ENCODE results near the gene MIEF2.
"Not testable (repeated sequence)": the region's sequence is repeated elsewhere in the genome, so short reads cannot be mapped to it uniquely, and the experiment has no call there.

Gene MIEF2

GRCh38 chr17:18260332-18261145 lies at the start of gene MIEF2:
MIEF2 (plus strand) TSS chr17:18260662; CDS start chr17:18262721, 2,059 bp downstream.
- peak; percentile 60 to 83 for DNase-seq

- no peak for DNase-seq
These were observed 46.7 kb upstream of the MIEF2 start for GRCh38 chr17:18213666-18214270.

GRCh38 chr17:18216906-18217305 lies 43.6 kb upstream of the MIEF2 start:
- not testable (repeated sequence) for DNase-seq

GRCh38 chr17:18217412-18218015 lies 42.9 kb upstream of the MIEF2 start:
- DNase-seq = no peak

- DNase-seq = no peak
These were observed 41.6 kb upstream of the MIEF2 start for GRCh38 chr17:18218756-18219415.

GRCh38 chr17:18224053-18224386 lies 36.4 kb upstream of the MIEF2 start:
- DNase-seq = no peak

GRCh38 chr17:18224387-18225120 lies 35.9 kb upstream of the MIEF2 start:
- DNase-seq = no peak

GRCh38 chr17:18225121-18225641 lies 35.3 kb upstream of the MIEF2 start, which contains the start of gene LLGL1:
LLGL1 (plus strand) TSS chr17:18225635; CDS start chr17:18225683, 48 bp downstream.
- peak; percentile 56 to 79 for DNase-seq

- DNase-seq = no peak
These were observed 34.7 kb upstream of the MIEF2 start for GRCh38 chr17:18225642-18226283.

- DNase-seq = no peak
These were observed 34.0 kb upstream of the MIEF2 start for GRCh38 chr17:18226284-18226945.

GRCh38 chr17:18227635-18228034 lies 32.8 kb upstream of the MIEF2 start:
- DNase-seq = no peak

- no peak for DNase-seq
These were observed 32.2 kb upstream of the MIEF2 start for GRCh38 chr17:18228176-18228682.

GRCh38 chr17:18229254-18229653 lies 31.2 kb upstream of the MIEF2 start:
- no peak for DNase-seq

GRCh38 chr17:18229771-18230170 lies 30.7 kb upstream of the MIEF2 start:
- no peak for DNase-seq

- DNase-seq = no peak
These were observed 29.9 kb upstream of the MIEF2 start for GRCh38 chr17:18230288-18231141.

GRCh38 chr17:18231164-18231563 lies 29.3 kb upstream of the MIEF2 start:
- no peak for DNase-seq

GRCh38 chr17:18233803-18234518 lies 26.5 kb upstream of the MIEF2 start:
- DNase-seq = no peak

- no peak for DNase-seq
These were observed 25.5 kb upstream of the MIEF2 start for GRCh38 chr17:18234853-18235380.

- DNase-seq = no peak
These were observed 24.7 kb upstream of the MIEF2 start for GRCh38 chr17:18235743-18236256.

Data from NCI-H187 (cell line).